ENCODE results near the gene BFSP2.

The BFSP2 gene

GRCh38 chr3:133487920-133488540 lies 88.2 kb downstream of the BFSP2 start:
- peaks cover 65% of the 10 kb centered on the region for H3K79me2 ChIP-seq (ENCODE audit: insufficient read depth, low read length)
- H3K27ac ChIP-seq (ENCODE audit: low read depth, low read length), result peak overlapping the region; percentile 97
- TF ChIP-seq, protein P1, sequence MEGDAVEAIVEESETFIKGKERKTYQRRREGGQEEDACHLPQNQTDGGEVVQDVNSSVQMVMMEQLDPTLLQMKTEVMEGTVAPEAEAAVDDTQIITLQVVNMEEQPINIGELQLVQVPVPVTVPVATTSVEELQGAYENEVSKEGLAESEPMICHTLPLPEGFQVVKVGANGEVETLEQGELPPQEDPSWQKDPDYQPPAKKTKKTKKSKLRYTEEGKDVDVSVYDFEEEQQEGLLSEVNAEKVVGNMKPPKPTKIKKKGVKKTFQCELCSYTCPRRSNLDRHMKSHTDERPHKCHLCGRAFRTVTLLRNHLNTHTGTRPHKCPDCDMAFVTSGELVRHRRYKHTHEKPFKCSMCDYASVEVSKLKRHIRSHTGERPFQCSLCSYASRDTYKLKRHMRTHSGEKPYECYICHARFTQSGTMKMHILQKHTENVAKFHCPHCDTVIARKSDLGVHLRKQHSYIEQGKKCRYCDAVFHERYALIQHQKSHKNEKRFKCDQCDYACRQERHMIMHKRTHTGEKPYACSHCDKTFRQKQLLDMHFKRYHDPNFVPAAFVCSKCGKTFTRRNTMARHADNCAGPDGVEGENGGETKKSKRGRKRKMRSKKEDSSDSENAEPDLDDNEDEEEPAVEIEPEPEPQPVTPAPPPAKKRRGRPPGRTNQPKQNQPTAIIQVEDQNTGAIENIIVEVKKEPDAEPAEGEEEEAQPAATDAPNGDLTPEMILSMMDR (IDR thresholded peaks at IDR 0.05; ENCODE audit: insufficient read depth, low read length, poor library complexity, severe bottlenecking), result peak; percentile 53
- TF ChIP-seq EZH2phosphoT487 (conservative IDR thresholded peaks at IDR 0.05; ENCODE audit: low read length), result no peak
- H3K9me3 ChIP-seq (ENCODE audit: insufficient read depth, low read length), result peaks cover 19% of the 10 kb centered on the region; the same call in 1 of the 2 replicates
- H3F3A ChIP-seq (ENCODE audit: insufficient read depth), result peaks cover 72% of the 10 kb centered on the region
- peaks cover 36% of the 10 kb centered on the region; the same call in 1 of the 2 replicates for H3K36me3 ChIP-seq (ENCODE audit: low read length)
- peak overlapping the region; percentile 89 for H3K4me2 ChIP-seq (ENCODE audit: low read depth, low read length, poor library complexity, severe bottlenecking)
- H2AFZ ChIP-seq (ENCODE audit: low read depth, low read length, severe bottlenecking), result no peak overlapping the region
- H3K9me2 ChIP-seq (replicated peaks; ENCODE audit: insufficient read depth, low read length), result no peaks in the 10 kb centered on the region
- H3K4me3 ChIP-seq (ENCODE audit: insufficient read depth, low read length, poor library complexity, severe bottlenecking), result peak overlapping the region; percentile 56
- no peaks in the 10 kb centered on the region for H3K27me3 ChIP-seq (ENCODE audit: low read length)
- no peaks in the 10 kb centered on the region for H4K20me1 ChIP-seq (ENCODE audit: low read depth, low read length)
- 0 out of 2 replicates have a peak overlapping the region, but pooled peaks have one; percentile 69 for H3K9ac ChIP-seq (ENCODE audit: low read length)

GRCh38 chr3:133488785-133489367 lies 89.0 kb downstream of the BFSP2 start:
- Histone ChIP-seq H3K4me3 (ENCODE audit: insufficient read depth, low read length, poor library complexity, severe bottlenecking) (peak overlapping the region; percentile 56), H3K9me2 (replicated peaks; ENCODE audit: insufficient read depth, low read length) (no peaks in the 10 kb centered on the region), H3K9me3 (ENCODE audit: insufficient read depth, low read length) (peaks cover 19% of the 10 kb centered on the region; the same call in 1 of the 2 replicates), H3K9ac (ENCODE audit: low read length) (peak overlapping the region; percentile 69), H3K4me2 (ENCODE audit: low read depth, low read length, poor library complexity, severe bottlenecking) (peak overlapping the region; percentile 89), H2AFZ (ENCODE audit: low read depth, low read length, severe bottlenecking) (no peak overlapping the region), H3K79me2 (ENCODE audit: insufficient read depth, low read length) (peaks cover 58% of the 10 kb centered on the region), H4K20me1 (ENCODE audit: low read depth, low read length) (no peaks in the 10 kb centered on the region), H3K36me3 (ENCODE audit: low read length) (peaks cover 36% of the 10 kb centered on the region; the same call in 1 of the 2 replicates), H3K27ac (ENCODE audit: low read depth, low read length) (peak overlapping the region; percentile 97), H3F3A (ENCODE audit: insufficient read depth) (peaks cover 69% of the 10 kb centered on the region), H3K27me3 (ENCODE audit: low read length) (no peaks in the 10 kb centered on the region)
- TF ChIP-seq, protein P1 (IDR thresholded peaks at IDR 0.05; ENCODE audit: insufficient read depth, low read length, poor library complexity, severe bottlenecking), result no peak
- TF ChIP-seq EZH2phosphoT487 (conservative IDR thresholded peaks at IDR 0.05; ENCODE audit: low read length), result no peak

GRCh38 chr3:133489466-133490085 lies 89.7 kb downstream of the BFSP2 start:
- Histone ChIP-seq H3K4me2 (ENCODE audit: low read depth, low read length, poor library complexity, severe bottlenecking) (peak overlapping the region; percentile 89), H3K36me3 (ENCODE audit: low read length) (peaks cover 32% of the 10 kb centered on the region; the same call in 1 of the 2 replicates), H4K20me1 (ENCODE audit: low read depth, low read length) (no peaks in the 10 kb centered on the region), H3K4me3 (ENCODE audit: insufficient read depth, low read length, poor library complexity, severe bottlenecking) (peak overlapping the region; percentile 56), H3K27ac (ENCODE audit: low read depth, low read length) (peak overlapping the region; percentile 97), H2AFZ (ENCODE audit: low read depth, low read length, severe bottlenecking) (no peak overlapping the region), H3K79me2 (ENCODE audit: insufficient read depth, low read length) (peaks cover 56% of the 10 kb centered on the region), H3K9ac (ENCODE audit: low read length) (peak overlapping the region; percentile 69), H3K27me3 (ENCODE audit: low read length) (no peaks in the 10 kb centered on the region), H3K9me2 (replicated peaks; ENCODE audit: insufficient read depth, low read length) (no peaks in the 10 kb centered on the region), H3K9me3 (ENCODE audit: insufficient read depth, low read length) (peaks cover 19% of the 10 kb centered on the region; the same call in 1 of the 2 replicates), H3F3A (ENCODE audit: insufficient read depth) (peaks cover 69% of the 10 kb centered on the region)
- TF ChIP-seq EZH2phosphoT487 (conservative IDR thresholded peaks at IDR 0.05; ENCODE audit: low read length), result no peak
- TF ChIP-seq, protein P1 (IDR thresholded peaks at IDR 0.05; ENCODE audit: insufficient read depth, low read length, poor library complexity, severe bottlenecking), result no peak
